ENCODE data around the gene BACH1. TPM values are rescaled to one million over a fixed set of nuclear protein-coding genes. Genes with fewer than 3 reads are reported as not detected.
"Not testable (repeated sequence)": the region's sequence is repeated elsewhere in the genome, so short reads cannot be mapped to it uniquely, and the experiment has no call there.

The BACH1 gene
- total RNA-seq, 1 donor from 2014 or later: 126 TPM

GRCh38 chr21:29355043-29355710, 56.5 kb downstream of the BACH1 start:
- not testable (repeated sequence) for H3K4me1 ChIP-seq (ENCODE audit: control insufficient read depth in 3 of 3, insufficient read depth in 3 of 3, low read length in 3 of 3); H3K27me3 ChIP-seq (ENCODE audit: control insufficient read depth in 3 of 3, insufficient read depth in 3 of 3, low read length in 3 of 3); H3K9me3 ChIP-seq (ENCODE audit: control insufficient read depth in 3 of 3, low read length in 3 of 3); H3K27ac ChIP-seq (ENCODE audit: low read depth, low read length); H3K9ac ChIP-seq (ENCODE audit: low read depth in 1 of 3, low read length in 3 of 3); H3K36me3 ChIP-seq (ENCODE audit: control insufficient read depth in 3 of 3, insufficient read depth in 3 of 3, low read length in 3 of 3); H3K4me3 ChIP-seq (ENCODE audit: low read length in 3 of 3)

- H3K4me3 ChIP-seq (ENCODE audit: low read length in 3 of 3); H3K9ac ChIP-seq (ENCODE audit: low read depth in 1 of 3, low read length in 3 of 3); H3K36me3 ChIP-seq (ENCODE audit: control insufficient read depth in 3 of 3, insufficient read depth in 3 of 3, low read length in 3 of 3); H3K9me3 ChIP-seq (ENCODE audit: control insufficient read depth in 3 of 3, low read length in 3 of 3); H3K27ac ChIP-seq (ENCODE audit: low read depth, low read length); H3K4me1 ChIP-seq (ENCODE audit: control insufficient read depth in 3 of 3, insufficient read depth in 3 of 3, low read length in 3 of 3); H3K27me3 ChIP-seq (ENCODE audit: control insufficient read depth in 3 of 3, insufficient read depth in 3 of 3, low read length in 3 of 3): not testable (repeated sequence)
Measured at GRCh38 chr21:29356291-29356690, 57.6 kb downstream of the BACH1 start.

GRCh38 chr21:29356810-29357209, 58.1 kb downstream of the BACH1 start:
- not testable (repeated sequence) for H3K4me1 ChIP-seq (ENCODE audit: control insufficient read depth in 3 of 3, insufficient read depth in 3 of 3, low read length in 3 of 3); H3K27ac ChIP-seq (ENCODE audit: low read depth, low read length); H3K9ac ChIP-seq (ENCODE audit: low read depth in 1 of 3, low read length in 3 of 3); H3K9me3 ChIP-seq (ENCODE audit: control insufficient read depth in 3 of 3, low read length in 3 of 3); H3K27me3 ChIP-seq (ENCODE audit: control insufficient read depth in 3 of 3, insufficient read depth in 3 of 3, low read length in 3 of 3); H3K36me3 ChIP-seq (ENCODE audit: control insufficient read depth in 3 of 3, insufficient read depth in 3 of 3, low read length in 3 of 3); H3K4me3 ChIP-seq (ENCODE audit: low read length in 3 of 3)

DNA sequence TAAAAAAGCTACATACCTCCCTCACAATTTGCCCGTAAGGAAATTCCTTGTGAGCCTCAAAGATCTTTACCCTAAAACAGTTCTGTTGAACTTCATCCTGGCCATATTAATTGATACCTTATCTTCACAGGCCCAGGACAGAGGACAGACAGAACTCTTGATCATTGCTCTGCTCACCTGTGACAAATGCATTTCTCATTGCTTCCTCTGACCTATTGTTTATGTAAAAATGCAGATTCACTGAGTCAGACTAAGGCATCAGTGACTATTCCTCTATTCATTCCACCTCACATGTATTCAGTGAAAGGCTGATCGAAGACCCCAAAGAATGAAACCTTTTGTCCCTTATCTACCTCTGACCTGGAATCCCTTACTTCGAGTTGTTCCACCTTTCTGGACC, 61.0 kb downstream of the BACH1 start:
- Histone ChIP-seq H3K9me3 (ENCODE audit: control insufficient read depth in 3 of 3, low read length in 3 of 3) (no peaks in the 10 kb centered on the region), H3K9ac (ENCODE audit: low read depth in 1 of 3, low read length in 3 of 3) (no peak overlapping the region), H3K27ac (ENCODE audit: low read depth, low read length) (no peak overlapping the region), H3K36me3 (ENCODE audit: control insufficient read depth in 3 of 3, insufficient read depth in 3 of 3, low read length in 3 of 3) (peaks cover 4 to 8% (median 5%) of the 10 kb centered on the region in 3 donors), H3K27me3 (ENCODE audit: control insufficient read depth in 3 of 3, insufficient read depth in 3 of 3, low read length in 3 of 3) (no peaks in the 10 kb centered on the region), H3K4me3 (ENCODE audit: low read length in 3 of 3) (no peak overlapping the region), H3K4me1 (ENCODE audit: control insufficient read depth in 3 of 3, insufficient read depth in 3 of 3, low read length in 3 of 3) (no peaks in the 10 kb centered on the region)

DNA sequence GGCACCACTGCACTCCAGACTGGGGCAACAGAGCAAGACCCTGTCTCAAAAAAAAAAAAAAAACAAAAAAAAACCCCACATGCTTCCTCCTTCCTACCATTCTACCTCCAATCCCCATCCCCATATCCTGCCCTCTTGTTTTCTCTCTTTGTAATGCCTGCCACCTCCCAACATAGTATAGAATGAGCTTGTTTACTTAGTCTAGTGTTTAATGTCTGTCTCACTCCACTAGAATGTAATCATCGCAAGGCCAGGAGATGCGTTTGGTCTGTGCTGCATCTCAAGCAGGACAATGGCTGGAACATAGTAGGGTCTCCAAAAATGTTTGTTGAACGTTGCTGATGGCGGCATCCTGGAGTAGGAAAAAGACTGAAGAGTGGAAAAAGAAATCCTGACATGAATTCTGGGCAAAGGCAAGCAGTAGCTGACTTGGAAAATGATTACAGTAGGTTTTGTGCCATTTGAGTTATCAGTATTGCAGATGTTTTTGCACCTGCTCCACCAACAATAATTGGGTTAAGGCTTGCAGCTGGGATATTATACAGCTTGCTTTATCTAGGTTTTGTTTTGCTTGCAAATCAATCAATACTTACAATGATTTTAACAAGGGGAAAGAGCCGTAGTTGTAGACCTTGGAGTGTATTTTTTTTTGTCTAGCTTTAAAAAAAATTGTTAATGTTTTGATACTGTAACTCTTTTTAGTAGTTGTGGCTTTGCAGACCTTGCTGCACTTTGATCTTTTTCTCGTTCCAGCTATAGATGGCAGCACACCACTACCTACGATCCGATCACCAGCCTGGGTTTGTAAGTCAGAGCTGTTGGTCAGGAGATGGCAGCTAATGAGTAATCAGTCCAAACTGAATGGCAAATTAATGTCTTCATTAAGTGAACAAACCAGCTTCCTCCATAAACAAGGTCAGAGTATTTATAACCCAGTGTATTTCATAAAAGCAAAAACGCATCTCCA, 62.4 kb downstream of the BACH1 start:
- H3K36me3 ChIP-seq (ENCODE audit: control insufficient read depth in 3 of 3, insufficient read depth in 3 of 3, low read length in 3 of 3): peaks cover 4 to 8% (median 5%) of the 10 kb centered on the region in 3 donors
- H3K4me1 ChIP-seq (ENCODE audit: control insufficient read depth in 3 of 3, insufficient read depth in 3 of 3, low read length in 3 of 3): no peaks in the 10 kb centered on the region
- no peak overlapping the region for H3K9ac ChIP-seq (ENCODE audit: low read depth in 1 of 3, low read length in 3 of 3)
- no peaks in the 10 kb centered on the region for H3K27me3 ChIP-seq (ENCODE audit: control insufficient read depth in 3 of 3, insufficient read depth in 3 of 3, low read length in 3 of 3)
- H3K9me3 ChIP-seq (ENCODE audit: control insufficient read depth in 3 of 3, low read length in 3 of 3): no peaks in the 10 kb centered on the region
- H3K27ac ChIP-seq (ENCODE audit: low read depth, low read length): no peak overlapping the region
- no peak overlapping the region for H3K4me3 ChIP-seq (ENCODE audit: low read length in 3 of 3)

GRCh38 chr21:29362758-29363157, 64.0 kb downstream of the BACH1 start:
- Histone ChIP-seq H3K4me3 (ENCODE audit: low read length in 3 of 3) (no peak overlapping the region), H3K9me3 (ENCODE audit: control insufficient read depth in 3 of 3, low read length in 3 of 3) (peaks cover 0 to 2% (median 0%) of the 10 kb centered on the region in 3 donors), H3K36me3 (ENCODE audit: control insufficient read depth in 3 of 3, insufficient read depth in 3 of 3, low read length in 3 of 3) (peaks cover 4 to 8% (median 5%) of the 10 kb centered on the region in 3 donors), H3K27me3 (ENCODE audit: control insufficient read depth in 3 of 3, insufficient read depth in 3 of 3, low read length in 3 of 3) (no peaks in the 10 kb centered on the region), H3K4me1 (ENCODE audit: control insufficient read depth in 3 of 3, insufficient read depth in 3 of 3, low read length in 3 of 3) (no peaks in the 10 kb centered on the region), H3K27ac (ENCODE audit: low read depth, low read length) (no peak overlapping the region), H3K9ac (ENCODE audit: low read depth in 1 of 3, low read length in 3 of 3) (no peak overlapping the region)

DNA sequence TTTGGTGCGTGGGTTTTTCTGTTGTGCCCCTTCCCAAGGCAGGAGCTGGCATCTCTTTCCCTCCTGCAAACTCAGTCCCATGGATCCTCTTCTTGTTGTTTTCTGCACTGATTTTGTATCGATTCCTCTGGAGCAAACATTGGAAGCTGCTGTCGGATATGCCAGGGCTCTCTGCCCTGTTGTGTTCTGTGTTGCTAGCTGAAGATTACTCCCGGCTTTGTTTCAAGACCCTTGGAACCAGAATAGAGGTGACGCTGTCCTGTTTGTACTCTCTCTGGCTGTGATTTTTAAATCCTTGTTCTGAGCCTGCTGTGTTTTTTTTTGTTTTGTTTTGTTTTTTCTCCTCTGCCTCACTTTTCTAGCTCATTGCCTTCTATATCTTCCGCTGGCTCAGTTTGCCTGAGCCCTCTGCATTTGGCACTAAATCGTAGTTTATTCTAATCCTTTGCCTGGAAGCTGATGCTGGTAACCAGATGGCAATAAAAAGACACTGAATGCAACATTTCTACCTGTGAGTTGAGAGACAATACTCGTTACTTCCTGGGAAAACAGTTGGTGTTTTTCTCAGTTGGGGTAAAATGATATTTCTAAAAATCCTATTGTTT, 67.0 kb downstream of the BACH1 start:
- Histone ChIP-seq H3K9ac (ENCODE audit: low read depth in 1 of 3, low read length in 3 of 3) (no peak overlapping the region), H3K4me3 (ENCODE audit: low read length in 3 of 3) (no peak overlapping the region), H3K36me3 (ENCODE audit: control insufficient read depth in 3 of 3, insufficient read depth in 3 of 3, low read length in 3 of 3) (peaks cover 4 to 16% (median 5%) of the 10 kb centered on the region in 3 donors), H3K27me3 (ENCODE audit: control insufficient read depth in 3 of 3, insufficient read depth in 3 of 3, low read length in 3 of 3) (no peaks in the 10 kb centered on the region), H3K9me3 (ENCODE audit: control insufficient read depth in 3 of 3, low read length in 3 of 3) (peaks cover 0 to 2% (median 0%) of the 10 kb centered on the region in 3 donors), H3K4me1 (ENCODE audit: control insufficient read depth in 3 of 3, insufficient read depth in 3 of 3, low read length in 3 of 3) (no peaks in the 10 kb centered on the region), H3K27ac (ENCODE audit: low read depth, low read length) (no peak overlapping the region)

DNA sequence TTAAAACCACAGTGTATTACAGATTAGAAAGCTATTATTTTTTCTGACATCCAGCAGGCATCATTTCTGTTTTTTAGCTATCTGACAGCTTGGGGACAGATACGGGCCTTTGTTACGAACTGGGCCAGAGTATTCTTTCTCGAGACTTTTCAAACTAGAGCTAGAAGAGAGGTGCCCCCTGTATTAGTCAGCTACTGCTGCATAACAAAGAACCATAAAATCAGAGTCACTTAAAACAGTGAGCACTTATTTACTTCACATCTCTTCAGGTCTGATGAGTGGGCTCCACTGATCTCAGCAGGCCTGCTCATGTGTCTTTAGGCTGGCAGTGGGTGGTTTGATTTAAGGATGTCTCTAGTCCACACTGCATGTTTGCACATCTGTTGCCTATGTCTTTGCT, 67.8 kb downstream of the BACH1 start:
- Histone ChIP-seq H3K27me3 (ENCODE audit: control insufficient read depth in 3 of 3, insufficient read depth in 3 of 3, low read length in 3 of 3) (no peaks in the 10 kb centered on the region), H3K9ac (ENCODE audit: low read depth in 1 of 3, low read length in 3 of 3) (no peak overlapping the region), H3K4me3 (ENCODE audit: low read length in 3 of 3) (no peak overlapping the region), H3K9me3 (ENCODE audit: control insufficient read depth in 3 of 3, low read length in 3 of 3) (peaks cover 0 to 2% (median 0%) of the 10 kb centered on the region in 3 donors), H3K36me3 (ENCODE audit: control insufficient read depth in 3 of 3, insufficient read depth in 3 of 3, low read length in 3 of 3) (peaks cover 4 to 16% (median 5%) of the 10 kb centered on the region in 3 donors), H3K4me1 (ENCODE audit: control insufficient read depth in 3 of 3, insufficient read depth in 3 of 3, low read length in 3 of 3) (no peaks in the 10 kb centered on the region), H3K27ac (ENCODE audit: low read depth, low read length) (no peak overlapping the region)

DNA sequence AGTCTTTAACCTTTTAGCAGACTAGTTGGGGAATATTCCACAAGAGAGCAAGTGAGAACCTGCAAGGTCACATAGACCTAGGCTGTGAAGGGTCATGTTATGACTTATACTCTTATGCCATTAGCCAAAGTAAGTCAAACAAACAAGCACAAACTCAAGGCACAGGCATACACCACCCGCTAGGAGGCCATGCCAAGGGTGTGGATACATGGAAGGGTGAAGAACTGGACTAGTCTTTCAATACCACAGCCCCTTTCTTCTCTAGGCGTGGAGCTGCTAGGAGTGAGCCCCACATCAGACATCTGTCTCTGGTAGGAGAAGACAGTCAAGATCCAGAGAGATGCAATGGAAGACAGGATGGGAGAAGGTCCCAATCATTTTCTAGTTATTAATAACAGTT, 68.6 kb downstream of the BACH1 start:
- Histone ChIP-seq H3K27me3 (ENCODE audit: control insufficient read depth in 3 of 3, insufficient read depth in 3 of 3, low read length in 3 of 3) (no peaks in the 10 kb centered on the region), H3K4me3 (ENCODE audit: low read length in 3 of 3) (no peak overlapping the region), H3K27ac (ENCODE audit: low read depth, low read length) (no peak overlapping the region), H3K4me1 (ENCODE audit: control insufficient read depth in 3 of 3, insufficient read depth in 3 of 3, low read length in 3 of 3) (peaks cover 0 to 4% (median 0%) of the 10 kb centered on the region in 3 donors), H3K9me3 (ENCODE audit: control insufficient read depth in 3 of 3, low read length in 3 of 3) (peaks cover 0 to 2% (median 0%) of the 10 kb centered on the region in 3 donors), H3K36me3 (ENCODE audit: control insufficient read depth in 3 of 3, insufficient read depth in 3 of 3, low read length in 3 of 3) (peaks cover 4 to 15% (median 5%) of the 10 kb centered on the region in 3 donors), H3K9ac (ENCODE audit: low read depth in 1 of 3, low read length in 3 of 3) (no peak overlapping the region)

DNA sequence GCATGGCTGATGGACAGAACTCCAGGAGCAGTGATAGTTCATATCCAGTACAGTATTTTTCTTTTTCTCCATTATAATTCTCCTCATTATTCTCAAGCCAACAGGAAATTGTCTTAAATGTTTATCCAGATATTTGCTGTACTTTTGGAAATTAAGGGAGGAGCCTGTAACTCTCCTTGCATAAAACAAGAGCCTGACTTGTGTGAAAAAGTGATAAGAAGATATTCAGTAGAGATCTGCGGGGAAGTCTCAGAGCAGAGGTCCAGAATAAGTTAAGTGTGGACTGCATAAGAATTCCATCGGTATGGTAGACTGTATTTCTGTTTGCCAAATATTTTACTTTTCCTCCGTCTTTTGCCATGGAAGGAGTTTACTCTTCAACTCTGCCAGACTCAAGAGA, 70.2 kb downstream of the BACH1 start:
- H3K9me3 ChIP-seq (ENCODE audit: control insufficient read depth in 3 of 3, low read length in 3 of 3): peaks cover 0 to 2% (median 0%) of the 10 kb centered on the region in 3 donors
- no peak overlapping the region for H3K9ac ChIP-seq (ENCODE audit: low read depth in 1 of 3, low read length in 3 of 3)
- H3K4me1 ChIP-seq (ENCODE audit: control insufficient read depth in 3 of 3, insufficient read depth in 3 of 3, low read length in 3 of 3): peaks cover 0 to 4% (median 0%) of the 10 kb centered on the region in 3 donors
- peaks cover 0 to 12% (median 0%) of the 10 kb centered on the region in 3 donors for H3K36me3 ChIP-seq (ENCODE audit: control insufficient read depth in 3 of 3, insufficient read depth in 3 of 3, low read length in 3 of 3)
- no peak overlapping the region for H3K27ac ChIP-seq (ENCODE audit: low read depth, low read length)
- H3K4me3 ChIP-seq (ENCODE audit: low read length in 3 of 3): no peak overlapping the region
- H3K27me3 ChIP-seq (ENCODE audit: control insufficient read depth in 3 of 3, insufficient read depth in 3 of 3, low read length in 3 of 3): no peaks in the 10 kb centered on the region
